Fibroblast of peridontal ligament (primary cell): ENCODE results near the gene SPATA31C2.
"Not testable (repeated sequence)": the region's sequence is repeated elsewhere in the genome, so short reads cannot be mapped to it uniquely, and the experiment has no call there.

Experiments
- DNase-seq: peaks from one replicate; pipeline ENCODE4 v3.0.0-alpha.2; 2010; ENCODE audit errors: extremely low read depth

The SPATA31C2 gene

GRCh38 chr9:88127700-88128300 is 10.5 kb downstream of the SPATA31C2 start:
- not testable (repeated sequence) for DNase-seq

GRCh38 chr9:88123413-88123812 is 14.9 kb downstream of the SPATA31C2 start:
- DNase-seq: not testable (repeated sequence)

GRCh38 chr9:88118121-88118520 is 20.2 kb downstream of the SPATA31C2 start:
- DNase-seq: not testable (repeated sequence)

DNA sequence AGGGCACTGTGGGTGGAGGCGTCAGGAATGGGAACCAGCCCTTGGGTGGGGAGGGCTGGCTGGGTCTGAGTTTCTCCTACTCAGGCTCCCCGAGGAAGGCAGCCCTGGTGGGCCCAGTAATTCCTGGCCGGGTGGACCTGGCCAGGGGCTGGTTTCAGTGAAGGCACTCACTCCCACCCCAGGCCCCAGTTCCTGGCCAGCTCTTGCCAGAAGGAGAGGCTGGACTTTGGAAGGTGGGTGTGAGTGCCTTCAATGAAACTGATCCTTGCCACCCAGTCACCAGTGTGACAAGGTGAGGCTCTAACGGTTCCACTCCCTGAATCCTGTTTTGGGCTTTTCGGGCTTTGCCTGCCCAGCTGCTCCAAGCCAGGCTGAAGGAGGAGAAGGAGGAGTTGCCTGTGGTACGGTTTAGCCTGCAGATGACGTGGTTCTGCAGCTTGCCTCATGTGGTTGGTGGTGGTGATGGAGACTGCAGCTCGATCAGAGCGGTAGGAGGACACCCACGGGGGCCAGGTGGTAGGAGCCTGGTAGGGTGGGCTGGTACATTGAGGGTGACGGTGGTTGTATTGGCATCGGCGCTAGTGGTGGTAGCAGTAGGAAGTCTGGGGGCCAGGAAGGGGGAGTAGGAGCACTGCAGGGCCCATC is 23.2 kb downstream of the SPATA31C2 start:
- not testable (repeated sequence) for DNase-seq

- DNase-seq: not testable (repeated sequence)
Measured at GRCh38 chr9:88114283-88114967, 23.9 kb downstream of the SPATA31C2 start.

- not testable (repeated sequence) for DNase-seq
Measured at GRCh38 chr9:88113156-88114130, 24.8 kb downstream of the SPATA31C2 start.

- no peak for DNase-seq
Measured at GRCh38 chr9:88110026-88110425, 28.2 kb downstream of the SPATA31C2 start.

- DNase-seq: no peak
Measured at GRCh38 chr9:88108779-88109178, 29.5 kb downstream of the SPATA31C2 start.

- DNase-seq: peak; percentile 54
Measured at GRCh38 chr9:88106492-88106891, 31.8 kb downstream of the SPATA31C2 start.

GRCh38 chr9:88092797-88093331 is 45.4 kb downstream of the SPATA31C2 start:
- no peak for DNase-seq

DNA sequence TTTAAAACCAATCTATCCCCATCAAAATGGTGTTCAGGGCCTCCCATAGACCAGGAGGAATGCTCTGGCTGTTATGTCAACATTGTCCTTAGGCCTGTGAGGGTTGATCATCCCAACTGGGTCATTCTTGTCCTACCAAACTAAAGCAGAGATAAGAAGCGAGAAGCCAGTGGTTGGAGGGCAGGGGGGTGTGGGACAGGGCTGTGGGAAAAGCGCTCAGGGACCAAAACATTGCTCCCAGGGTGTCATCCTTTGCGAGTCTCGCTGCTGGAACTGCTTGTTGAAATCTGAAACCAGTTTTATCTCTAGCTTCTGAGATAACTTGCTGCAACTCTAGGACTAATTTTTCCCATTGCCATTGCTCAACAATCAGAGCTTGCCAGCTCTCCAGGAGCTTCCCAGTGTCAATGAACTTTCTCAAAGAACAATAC is 48.1 kb downstream of the SPATA31C2 start:
- DNase-seq: no peak

GRCh38 chr9:88087906-88088305 is 50.4 kb downstream of the SPATA31C2 start:
- DNase-seq: no peak

- DNase-seq: no peak
Measured at GRCh38 chr9:88085476-88085875, 52.8 kb downstream of the SPATA31C2 start.

- no peak for DNase-seq
Measured at GRCh38 chr9:88084357-88085183, 53.7 kb downstream of the SPATA31C2 start.
